ENCODE measurements around the gene ZNF689. TPM values are rescaled to one million over a fixed set of nuclear protein-coding genes. Genes with fewer than 3 reads are reported as not detected.
A peak's percentile ranks its signal among the peaks of the same experiment; 100 is the strongest.
"Not testable (repeated sequence)": the region's sequence is repeated elsewhere in the genome, so short reads cannot be mapped to it uniquely, and the experiment has no call there.

The ZNF689 gene
- total and polyA plus RNA-seq, 10 donors: 3.5 to 14.6 (median 9.6) TPM

GRCh38 chr16:30641378-30641982 lies 31.3 kb upstream of the ZNF689 start:
- H3K4me1 ChIP-seq: peaks cover 0 to 1% (median 0%) of the 10 kb centered on the region in 6 donors
- DNase-seq: no peak
- no peaks in the 10 kb centered on the region for H3K9me3 ChIP-seq
- no peaks in the 10 kb centered on the region for H3K36me3 ChIP-seq
- H3K4me3 ChIP-seq: no peak overlapping the region
- TF ChIP-seq POLR2AphosphoS5 (IDR thresholded peaks at IDR 0.05) (no peak), POLR2A (IDR thresholded peaks at IDR 0.05) (no peak)
- H3K27me3 ChIP-seq (replicated peaks in 1 of 7): no peaks in the 10 kb centered on the region
- no peak overlapping the region for H3K27ac ChIP-seq
- intact Hi-C loops (cut with DNase I; ENCODE audit: low total_unique reads): no loop called here
- WGBS, 5 donors: 85 to 92% (median 90%) methylated on average over 3 of the region's 3 CpGs

- DNase-seq: no peak
- Histone ChIP-seq H3K36me3 (no peaks in the 10 kb centered on the region), H3K9me3 (no peaks in the 10 kb centered on the region), H3K4me3 (no peak overlapping the region), H3K27ac (no peak overlapping the region), H3K4me1 (peaks cover 0 to 31% (median 21%) of the 10 kb centered on the region in 6 donors), H3K27me3 (replicated peaks in 1 of 7) (no peaks in the 10 kb centered on the region)
- intact Hi-C loops (cut with DNase I; ENCODE audit: low total_unique reads): no loop called here
- no peak for TF ChIP-seq POLR2A (IDR thresholded peaks at IDR 0.05)
- TF ChIP-seq POLR2AphosphoS5 (IDR thresholded peaks at IDR 0.05): no peak
- peak in 7 of 11 experiments; percentile 5 to 47 (median 17) for TF ChIP-seq CTCF (IDR thresholded peaks at IDR 0.05 in 8 of 11, conservative IDR thresholded peaks at IDR 0.05 in 3 of 11)
- 0 to 6% (median 0%) methylated on average over 1 of the region's 1 CpG for WGBS, 5 donors
These were observed 27.8 kb upstream of the ZNF689 start for GRCh38 chr16:30637944-30638343.

DNA sequence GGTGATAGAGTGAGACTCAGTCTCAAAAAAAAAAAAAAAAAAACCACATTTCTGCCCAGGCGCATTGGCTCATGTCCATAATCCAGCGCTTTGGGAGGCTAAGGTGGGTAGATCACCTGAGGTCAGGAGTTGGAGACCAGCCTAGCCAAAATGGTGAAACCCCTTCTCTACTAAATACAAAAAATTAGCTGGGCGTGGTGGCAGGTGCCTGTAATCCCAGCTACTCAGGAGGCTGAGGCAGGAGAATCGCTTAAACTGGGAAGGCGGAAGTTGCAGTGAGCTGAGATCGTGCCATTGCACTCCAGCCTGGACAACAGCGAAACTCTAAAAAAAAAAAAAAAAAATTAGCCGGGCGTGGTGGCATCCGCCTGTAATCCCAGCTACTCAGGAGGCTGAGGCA lies 26.9 kb upstream of the ZNF689 start:
- intact Hi-C loops (cut with DNase I; ENCODE audit: low total_unique reads); H3K36me3 ChIP-seq; H3K27ac ChIP-seq; H3K4me3 ChIP-seq; H3K27me3 ChIP-seq (replicated peaks in 1 of 7); H3K9me3 ChIP-seq; DNase-seq: not testable (repeated sequence)
- peaks cover 0 to 31% (median 21%) of the 10 kb centered on the region in 6 donors for H3K4me1 ChIP-seq
- WGBS, 5 donors: 88 to 96% (median 93%) methylated on average over 10 of the region's 10 CpGs

DNA sequence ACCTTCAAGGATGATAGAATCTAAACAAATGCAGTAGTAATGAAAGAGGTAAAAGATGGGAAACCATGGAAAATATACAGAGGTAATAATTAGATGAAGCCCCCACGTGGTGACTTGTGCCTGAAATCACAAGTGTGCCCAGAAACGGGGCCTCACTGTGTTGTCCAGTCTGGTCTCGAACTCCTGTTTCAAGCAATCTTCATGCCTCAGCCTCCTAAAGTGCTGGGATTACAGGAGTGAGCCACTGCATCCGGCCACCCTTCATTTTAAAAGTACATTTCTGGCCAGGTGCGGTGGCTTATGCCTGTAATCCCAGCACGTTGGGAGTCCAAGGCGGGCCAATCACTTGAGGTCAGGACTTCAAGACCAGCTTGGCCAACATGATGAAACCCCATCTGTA lies 26.4 kb upstream of the ZNF689 start:
- no peak for TF ChIP-seq CTCF (IDR thresholded peaks at IDR 0.05 in 8 of 11, conservative IDR thresholded peaks at IDR 0.05 in 3 of 11)
- no peak for TF ChIP-seq POLR2AphosphoS5 (IDR thresholded peaks at IDR 0.05)
- TF ChIP-seq POLR2A (IDR thresholded peaks at IDR 0.05): no peak
- intact Hi-C loops (cut with DNase I; ENCODE audit: low total_unique reads): no loop called here
- Histone ChIP-seq H3K9me3 (no peaks in the 10 kb centered on the region), H3K4me1 (peaks cover 0 to 31% (median 21%) of the 10 kb centered on the region in 6 donors), H3K27ac (no peak overlapping the region), H3K27me3 (replicated peaks in 1 of 7) (no peaks in the 10 kb centered on the region), H3K36me3 (no peaks in the 10 kb centered on the region), H3K4me3 (no peak overlapping the region)
- no peak for DNase-seq
- WGBS, 5 donors: 94 to 100% (median 95%) methylated on average over 5 to 7 of the region's 7 CpGs

GRCh38 chr16:30633526-30633925 lies 23.3 kb upstream of the ZNF689 start:
- no peak for DNase-seq
- WGBS, 5 donors: 76 to 86% (median 82%) methylated on average over 16 to 17 of the region's 17 CpGs
- Histone ChIP-seq H3K27me3 (replicated peaks in 1 of 7) (no peaks in the 10 kb centered on the region), H3K9me3 (no peaks in the 10 kb centered on the region), H3K4me1 (peaks cover 0 to 39% (median 25%) of the 10 kb centered on the region in 6 donors), H3K4me3 (peak overlapping the region; percentile 50 to 82 (median 58)), H3K36me3 (no peaks in the 10 kb centered on the region), H3K27ac (peak overlapping the region; percentile 79 to 97 (median 93))
- TF ChIP-seq POLR2AphosphoS5 (IDR thresholded peaks at IDR 0.05): no peak
- TF ChIP-seq POLR2A (IDR thresholded peaks at IDR 0.05): no peak
- TF ChIP-seq CTCF (IDR thresholded peaks at IDR 0.05 in 8 of 11, conservative IDR thresholded peaks at IDR 0.05 in 3 of 11): no peak
- intact Hi-C loops (cut with DNase I; ENCODE audit: low total_unique reads): no loop called here

- intact Hi-C loops (cut with DNase I; ENCODE audit: low total_unique reads); H3K4me3 ChIP-seq; DNase-seq; H3K27ac ChIP-seq; H3K27me3 ChIP-seq (replicated peaks in 1 of 7); H3K9me3 ChIP-seq; H3K36me3 ChIP-seq: not testable (repeated sequence)
- H3K4me1 ChIP-seq: peaks cover 0 to 41% (median 27%) of the 10 kb centered on the region in 6 donors
- WGBS, 5 donors: 78 to 93% (median 91%) methylated on average over 7 of the region's 7 CpGs
These were observed 22.3 kb upstream of the ZNF689 start for GRCh38 chr16:30632454-30632853.

Measured in spleen (tissue), 11 donors.